ENCODE data around the gene FAM219A. TPM values are rescaled to one million over a fixed set of nuclear protein-coding genes. Genes with fewer than 3 reads are reported as not detected.

The FAM219A gene
- total RNA-seq, 1 donor from 2014 or later, result 22.9 TPM

GRCh38 chr9:34493972-34494535 is 35.7 kb upstream of the FAM219A start:
- H3K9me3 ChIP-seq (replicated peaks), result no peaks in the 10 kb centered on the region
- DNase-seq, result peak; percentile 45
- no peaks in the 10 kb centered on the region for H3K36me3 ChIP-seq
- TF ChIP-seq CTCF (IDR thresholded peaks at IDR 0.05; ENCODE audit: borderline replicate concordance), result no peak
- H3K4me3 ChIP-seq, result no peak overlapping the region
- H3K27me3 ChIP-seq (ENCODE audit: low read depth), result peaks cover 24% of the 10 kb centered on the region
- H3K27ac ChIP-seq (replicated peaks), result no peak overlapping the region
- no peaks in the 10 kb centered on the region for H3K4me1 ChIP-seq
- intact Hi-C loops (cut with micrococcal nuclease), result no loop called here

GRCh38 chr9:34492051-34492450 is 33.7 kb upstream of the FAM219A start:
- Histone ChIP-seq H3K27ac (replicated peaks) (no peak overlapping the region), H3K27me3 (ENCODE audit: low read depth) (peaks cover 29% of the 10 kb centered on the region), H3K4me1 (no peaks in the 10 kb centered on the region), H3K36me3 (no peaks in the 10 kb centered on the region), H3K9me3 (replicated peaks) (no peaks in the 10 kb centered on the region), H3K4me3 (no peak overlapping the region)
- DNase-seq, result no peak
- intact Hi-C loops (cut with micrococcal nuclease), result no loop called here
- TF ChIP-seq CTCF (IDR thresholded peaks at IDR 0.05; ENCODE audit: borderline replicate concordance), result no peak

GRCh38 chr9:34491596-34491995 is 33.2 kb upstream of the FAM219A start:
- intact Hi-C loops (cut with micrococcal nuclease), result no loop called here
- H3K4me1 ChIP-seq, result no peaks in the 10 kb centered on the region
- TF ChIP-seq CTCF (IDR thresholded peaks at IDR 0.05; ENCODE audit: borderline replicate concordance), result no peak
- H3K27ac ChIP-seq (replicated peaks), result no peak overlapping the region
- H3K36me3 ChIP-seq, result no peaks in the 10 kb centered on the region
- no peaks in the 10 kb centered on the region for H3K9me3 ChIP-seq (replicated peaks)
- H3K4me3 ChIP-seq, result no peak overlapping the region
- H3K27me3 ChIP-seq (ENCODE audit: low read depth), result peaks cover 29% of the 10 kb centered on the region
- DNase-seq, result no peak

GRCh38 chr9:34490760-34491159 is 32.4 kb upstream of the FAM219A start:
- no peak for DNase-seq
- H3K4me3 ChIP-seq, result no peak overlapping the region
- H3K4me1 ChIP-seq, result no peaks in the 10 kb centered on the region
- H3K27ac ChIP-seq (replicated peaks), result no peak overlapping the region
- no peaks in the 10 kb centered on the region for H3K36me3 ChIP-seq
- H3K9me3 ChIP-seq (replicated peaks), result no peaks in the 10 kb centered on the region
- intact Hi-C loops (cut with micrococcal nuclease), result no loop called here
- TF ChIP-seq CTCF (IDR thresholded peaks at IDR 0.05; ENCODE audit: borderline replicate concordance), result no peak
- H3K27me3 ChIP-seq (ENCODE audit: low read depth), result peaks cover 29% of the 10 kb centered on the region

- Histone ChIP-seq H3K36me3 (no peaks in the 10 kb centered on the region), H3K4me3 (no peak overlapping the region), H3K9me3 (replicated peaks) (no peaks in the 10 kb centered on the region), H3K4me1 (no peaks in the 10 kb centered on the region), H3K27me3 (ENCODE audit: low read depth) (peaks cover 25% of the 10 kb centered on the region), H3K27ac (replicated peaks) (no peak overlapping the region)
- DNase-seq, result no peak
- no peak for TF ChIP-seq CTCF (IDR thresholded peaks at IDR 0.05; ENCODE audit: borderline replicate concordance)
- intact Hi-C loops (cut with micrococcal nuclease), result no loop called here
Observed at GRCh38 chr9:34490360-34490759, 32.0 kb upstream of the FAM219A start.
